ENCODE data around the gene TMEM212. TPM values are rescaled to one million over a fixed set of nuclear protein-coding genes. Genes with fewer than 3 reads are reported as not detected.

The TMEM212 gene
- total and polyA plus RNA-seq, 2 experiments from 2014 or later = not detected

GRCh38 chr3:171847133-171847532 lies 4.0 kb downstream of the TMEM212 start:
- no peak overlapping the region for H3K27ac ChIP-seq
- no peaks in the 10 kb centered on the region for H3K27me3 ChIP-seq
- no peak overlapping the region for H3K4me3 ChIP-seq
- TF ChIP-seq CTCF (IDR thresholded peaks at IDR 0.05; ENCODE audit: low read depth, low read length) = no peak
- H3K36me3 ChIP-seq = no peaks in the 10 kb centered on the region
- no peak for DNase-seq (ENCODE audit: low read depth in 1 of 2, low spot score in 1 of 2)
- no peaks in the 10 kb centered on the region for H3K9me3 ChIP-seq (ENCODE audit: low read depth)
- peaks cover 55% of the 10 kb centered on the region for H3K4me1 ChIP-seq (ENCODE audit: low read depth)

GRCh38 chr3:171847595-171848259 lies 4.6 kb downstream of the TMEM212 start:
- Histone ChIP-seq H3K36me3 (no peaks in the 10 kb centered on the region), H3K9me3 (ENCODE audit: low read depth) (no peaks in the 10 kb centered on the region), H3K4me3 (no peak overlapping the region), H3K27me3 (no peaks in the 10 kb centered on the region), H3K27ac (no peak overlapping the region), H3K4me1 (ENCODE audit: low read depth) (peaks cover 54% of the 10 kb centered on the region)
- no peak for TF ChIP-seq CTCF (IDR thresholded peaks at IDR 0.05; ENCODE audit: low read depth, low read length)
- no peak for DNase-seq (ENCODE audit: low read depth in 1 of 2, low spot score in 1 of 2)

- Histone ChIP-seq H3K4me1 (ENCODE audit: low read depth) (peaks cover 50% of the 10 kb centered on the region), H3K9me3 (ENCODE audit: low read depth) (no peaks in the 10 kb centered on the region), H3K27ac (peak overlapping the region; percentile 88), H3K27me3 (no peaks in the 10 kb centered on the region), H3K4me3 (no peak overlapping the region), H3K36me3 (no peaks in the 10 kb centered on the region)
- peak in 1 of 2 donors; percentile 59 for DNase-seq (ENCODE audit: low read depth in 1 of 2, low spot score in 1 of 2)
- TF ChIP-seq CTCF (IDR thresholded peaks at IDR 0.05; ENCODE audit: low read depth, low read length) = no peak
Observed at GRCh38 chr3:171849617-171850319, 6.6 kb downstream of the TMEM212 start.

- TF ChIP-seq CTCF (IDR thresholded peaks at IDR 0.05; ENCODE audit: low read depth, low read length) = no peak
- H3K9me3 ChIP-seq (ENCODE audit: low read depth) = no peaks in the 10 kb centered on the region
- no peaks in the 10 kb centered on the region for H3K27me3 ChIP-seq
- H3K36me3 ChIP-seq = no peaks in the 10 kb centered on the region
- H3K4me1 ChIP-seq (ENCODE audit: low read depth) = peaks cover 50% of the 10 kb centered on the region
- H3K4me3 ChIP-seq = no peak overlapping the region
- peak in 1 of 2 donors; percentile 46 for DNase-seq (ENCODE audit: low read depth in 1 of 2, low spot score in 1 of 2)
- H3K27ac ChIP-seq = peak overlapping the region; percentile 88
Observed at GRCh38 chr3:171850320-171850959, 7.3 kb downstream of the TMEM212 start.

- H3K4me3 ChIP-seq = no peak overlapping the region
- H3K4me1 ChIP-seq (ENCODE audit: low read depth) = peaks cover 50% of the 10 kb centered on the region
- DNase-seq (ENCODE audit: low read depth in 1 of 2, low spot score in 1 of 2) = no peak
- no peaks in the 10 kb centered on the region for H3K9me3 ChIP-seq (ENCODE audit: low read depth)
- H3K36me3 ChIP-seq = no peaks in the 10 kb centered on the region
- no peaks in the 10 kb centered on the region for H3K27me3 ChIP-seq
- peak overlapping the region; percentile 88 for H3K27ac ChIP-seq
- TF ChIP-seq CTCF (IDR thresholded peaks at IDR 0.05; ENCODE audit: low read depth, low read length) = no peak
Observed at GRCh38 chr3:171850960-171851659, 8.0 kb downstream of the TMEM212 start.

All from cardiac muscle cell (in vitro differentiated cells and primary cell).